Fibroblast of skin of right quadriceps (primary cell): ENCODE measurements around the gene CCDC93.

ENCODE experiments used
- DNase-seq: peaks from one replicate; pipeline ENCODE4 v3.0.0-alpha.2; 2013

Gene CCDC93, protein sequence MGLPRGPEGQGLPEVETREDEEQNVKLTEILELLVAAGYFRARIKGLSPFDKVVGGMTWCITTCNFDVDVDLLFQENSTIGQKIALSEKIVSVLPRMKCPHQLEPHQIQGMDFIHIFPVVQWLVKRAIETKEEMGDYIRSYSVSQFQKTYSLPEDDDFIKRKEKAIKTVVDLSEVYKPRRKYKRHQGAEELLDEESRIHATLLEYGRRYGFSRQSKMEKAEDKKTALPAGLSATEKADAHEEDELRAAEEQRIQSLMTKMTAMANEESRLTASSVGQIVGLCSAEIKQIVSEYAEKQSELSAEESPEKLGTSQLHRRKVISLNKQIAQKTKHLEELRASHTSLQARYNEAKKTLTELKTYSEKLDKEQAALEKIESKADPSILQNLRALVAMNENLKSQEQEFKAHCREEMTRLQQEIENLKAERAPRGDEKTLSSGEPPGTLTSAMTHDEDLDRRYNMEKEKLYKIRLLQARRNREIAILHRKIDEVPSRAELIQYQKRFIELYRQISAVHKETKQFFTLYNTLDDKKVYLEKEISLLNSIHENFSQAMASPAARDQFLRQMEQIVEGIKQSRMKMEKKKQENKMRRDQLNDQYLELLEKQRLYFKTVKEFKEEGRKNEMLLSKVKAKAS

DNA sequence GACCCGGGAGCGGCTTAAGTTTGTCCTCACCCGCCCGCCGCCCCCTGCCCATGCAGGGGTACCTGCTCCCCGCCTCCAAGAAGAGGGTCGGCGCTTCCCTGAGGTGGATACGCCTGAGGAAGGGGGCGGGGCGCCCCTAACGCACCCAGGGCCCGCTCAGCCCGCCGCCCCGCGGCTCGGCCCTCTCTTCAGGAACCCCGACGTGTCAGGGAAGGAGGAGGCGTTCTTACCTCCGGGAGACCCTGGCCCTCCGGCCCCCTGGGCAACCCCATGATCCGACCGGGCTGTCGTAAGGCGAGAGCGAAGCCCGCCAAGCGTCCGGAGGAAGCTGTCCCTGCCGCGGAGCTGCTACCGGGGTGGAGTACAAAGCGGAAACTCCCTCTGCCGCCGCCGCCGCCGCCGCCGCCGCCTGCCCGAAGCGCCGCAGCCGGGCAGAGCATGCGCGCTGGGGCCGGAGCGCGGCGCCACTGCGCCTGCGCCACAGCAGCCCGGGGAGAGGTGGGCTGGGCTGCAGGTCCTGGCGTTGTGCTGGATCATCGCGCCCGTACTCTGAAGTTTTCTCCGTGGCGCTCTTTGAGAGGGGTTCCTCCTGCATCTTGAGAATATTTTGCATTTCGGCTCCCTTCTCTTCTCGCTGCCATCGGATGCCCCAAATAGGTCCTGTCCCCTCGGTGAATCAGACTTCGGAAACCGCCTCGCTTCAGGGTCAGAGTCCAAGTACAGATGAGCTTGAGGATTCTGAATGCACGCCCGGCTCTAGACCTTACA is at the start of gene CCDC93:
CCDC93 (minus strand) TSS at position 347 of the 768 bp plus-strand sequence; CDS start at position 272, 75 bp downstream.
- DNase-seq, result peak; percentile 79

DNA sequence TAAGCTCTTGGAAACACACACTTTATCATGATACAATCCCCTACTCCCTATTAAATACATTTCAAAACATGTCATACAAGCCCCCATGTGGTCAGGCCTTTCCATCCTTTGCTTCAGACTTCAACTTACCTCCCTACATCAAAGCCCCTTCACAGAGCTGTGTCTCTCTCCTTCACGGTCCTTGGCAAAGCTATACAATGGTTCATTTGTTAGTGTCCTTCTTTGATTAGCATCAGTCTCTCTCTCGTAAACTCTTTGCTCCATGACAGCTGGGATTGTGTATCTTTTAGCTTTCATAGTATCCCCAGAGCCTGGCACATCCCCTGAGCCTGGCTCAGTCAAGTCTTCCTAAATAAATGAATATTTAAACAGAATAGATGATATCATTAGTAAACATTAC is 48.8 kb upstream of the CCDC93 start:
- no peak for DNase-seq

DNA sequence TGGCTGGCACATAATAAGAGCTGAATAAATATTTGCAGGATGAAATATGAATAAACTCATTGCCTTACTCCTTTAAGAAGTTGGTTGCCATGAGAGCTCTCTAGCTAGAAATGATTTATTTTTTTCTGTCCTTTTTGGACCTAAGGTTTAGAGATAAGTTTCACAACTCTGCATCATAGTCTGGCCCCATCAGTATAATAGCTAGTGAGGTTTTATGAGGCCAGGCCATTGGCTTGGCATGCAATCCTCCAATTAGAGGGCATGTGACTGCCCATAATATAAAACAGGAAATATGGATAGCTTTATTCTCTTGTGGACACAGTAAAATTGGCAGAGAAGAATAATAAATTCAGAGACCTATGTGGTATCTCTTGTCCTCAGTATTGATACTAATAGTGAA is 48.2 kb upstream of the CCDC93 start:
- DNase-seq, result peak; percentile 34

DNA sequence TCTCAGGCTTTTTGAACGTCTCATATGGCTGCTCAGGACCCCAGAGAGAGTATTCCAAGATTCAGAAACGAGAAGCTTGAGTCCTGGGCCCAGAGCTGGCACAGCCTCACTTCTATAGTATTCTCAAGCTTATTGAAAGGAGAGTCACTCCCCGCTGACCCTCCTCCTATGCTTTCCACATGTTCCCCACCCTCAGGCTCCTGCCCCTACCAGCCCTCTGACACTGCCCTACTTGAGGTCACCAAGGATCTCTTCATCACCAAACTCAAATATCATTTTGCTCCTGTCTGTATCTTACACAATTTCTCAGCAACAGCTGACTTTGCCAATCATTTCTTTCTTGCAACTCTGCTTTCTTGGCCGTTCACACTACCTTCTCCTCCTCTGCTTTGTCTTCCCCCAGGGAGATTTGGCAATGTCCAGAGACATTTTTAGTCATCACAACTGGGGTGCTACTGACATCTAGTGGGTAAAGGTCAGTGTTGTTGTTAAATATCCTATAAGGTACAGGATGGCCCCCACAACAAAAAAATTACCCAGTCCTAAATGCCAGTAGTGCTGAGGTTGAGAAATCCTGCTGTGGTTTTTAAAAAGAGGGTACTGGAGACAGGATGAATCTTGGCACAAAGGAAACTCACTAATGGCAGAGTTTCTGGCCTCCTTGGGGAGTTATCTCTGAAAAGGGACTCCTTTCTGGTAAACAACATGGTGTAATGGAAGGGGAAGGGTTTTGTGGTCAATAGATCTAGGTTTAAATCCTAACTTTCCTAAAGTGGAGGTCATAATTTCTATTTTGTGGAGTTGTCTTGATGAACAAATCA is 47.5 kb upstream of the CCDC93 start:
- peak; percentile 80 for DNase-seq

DNA sequence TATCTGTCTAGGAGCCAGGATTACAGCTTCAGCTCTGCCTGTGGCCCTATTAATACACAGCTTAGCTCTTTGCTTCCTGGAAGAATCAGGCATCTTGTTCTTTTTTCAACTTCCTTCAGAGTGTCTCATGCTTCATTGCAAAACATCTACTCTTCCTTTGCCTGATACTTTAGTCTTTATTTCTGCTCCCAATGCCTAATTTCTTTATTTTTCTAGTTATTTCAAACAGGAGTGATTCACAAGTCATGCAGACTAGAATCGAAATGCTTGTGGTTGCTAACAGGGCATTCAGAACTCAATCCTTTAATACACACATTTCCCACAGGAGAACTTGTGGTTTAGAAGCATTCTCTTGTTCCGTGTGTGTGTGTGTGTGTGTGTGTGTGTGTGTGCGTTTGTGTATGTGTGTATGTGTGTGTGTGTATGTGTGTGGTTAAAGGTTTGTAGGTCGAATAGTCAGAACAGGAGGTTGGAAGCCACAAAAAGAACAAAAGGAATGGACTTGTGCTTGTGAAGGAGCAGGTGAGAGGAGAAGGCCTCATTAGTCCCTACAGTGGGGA is 46.1 kb upstream of the CCDC93 start:
- peak; percentile 99 for DNase-seq

DNA sequence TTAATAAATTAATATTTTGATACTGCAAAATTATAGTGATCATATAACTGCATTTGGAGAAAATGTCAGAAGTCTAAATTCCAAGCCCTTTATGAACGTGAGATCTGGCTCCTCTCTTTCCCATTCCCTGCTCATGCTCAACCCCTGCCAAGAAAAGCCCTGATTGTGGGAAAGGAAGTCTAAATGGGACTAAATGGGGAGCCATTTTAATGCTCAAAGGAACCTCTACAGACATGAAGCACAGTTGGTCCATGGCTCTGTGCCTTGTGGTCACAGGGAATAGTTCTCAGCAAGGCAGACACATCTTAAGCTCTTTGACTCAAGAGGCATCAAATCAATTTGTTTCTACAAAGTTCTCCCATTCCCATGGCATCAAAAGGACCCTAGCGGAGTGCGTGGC is 45.1 kb upstream of the CCDC93 start:
- DNase-seq, result peak; percentile 26

DNA sequence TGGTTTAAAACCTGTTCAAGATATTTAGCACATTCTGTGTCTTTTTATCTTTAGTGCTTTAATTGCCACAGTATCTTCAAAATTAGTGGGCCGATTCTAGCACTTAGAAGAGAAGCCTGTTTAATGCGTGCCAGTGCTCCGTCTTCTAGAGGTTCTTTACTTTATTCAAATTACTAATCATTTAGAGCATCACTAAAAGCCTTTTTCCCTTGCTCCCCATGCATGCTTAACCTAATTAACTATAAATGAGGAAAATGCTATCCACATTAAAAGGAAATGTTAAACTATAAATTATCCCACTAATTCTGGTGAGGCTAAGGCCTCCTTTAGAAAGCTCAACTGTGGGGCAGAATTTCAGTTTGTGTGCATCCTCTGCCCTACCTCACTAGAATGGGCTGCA is 42.9 kb upstream of the CCDC93 start:
- no peak for DNase-seq

DNA sequence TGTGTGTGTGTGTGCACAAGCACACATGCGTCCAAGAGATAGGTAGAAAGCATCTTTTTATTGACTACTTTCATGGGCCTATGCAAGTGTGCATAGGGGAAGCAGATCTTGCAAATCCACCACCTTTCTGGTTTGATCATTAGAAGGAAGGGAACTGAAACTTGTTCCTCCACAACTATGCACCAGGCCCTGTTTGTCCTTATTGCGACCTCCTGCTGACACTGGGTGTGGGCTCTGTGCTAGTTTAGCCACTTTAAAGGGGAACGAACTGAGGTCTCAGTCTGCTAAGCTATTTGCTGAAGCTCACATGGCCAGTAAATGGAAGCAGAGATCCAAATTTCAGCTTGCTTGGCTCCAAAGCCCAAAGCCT is 42.3 kb upstream of the CCDC93 start:
- DNase-seq, result no peak

DNA sequence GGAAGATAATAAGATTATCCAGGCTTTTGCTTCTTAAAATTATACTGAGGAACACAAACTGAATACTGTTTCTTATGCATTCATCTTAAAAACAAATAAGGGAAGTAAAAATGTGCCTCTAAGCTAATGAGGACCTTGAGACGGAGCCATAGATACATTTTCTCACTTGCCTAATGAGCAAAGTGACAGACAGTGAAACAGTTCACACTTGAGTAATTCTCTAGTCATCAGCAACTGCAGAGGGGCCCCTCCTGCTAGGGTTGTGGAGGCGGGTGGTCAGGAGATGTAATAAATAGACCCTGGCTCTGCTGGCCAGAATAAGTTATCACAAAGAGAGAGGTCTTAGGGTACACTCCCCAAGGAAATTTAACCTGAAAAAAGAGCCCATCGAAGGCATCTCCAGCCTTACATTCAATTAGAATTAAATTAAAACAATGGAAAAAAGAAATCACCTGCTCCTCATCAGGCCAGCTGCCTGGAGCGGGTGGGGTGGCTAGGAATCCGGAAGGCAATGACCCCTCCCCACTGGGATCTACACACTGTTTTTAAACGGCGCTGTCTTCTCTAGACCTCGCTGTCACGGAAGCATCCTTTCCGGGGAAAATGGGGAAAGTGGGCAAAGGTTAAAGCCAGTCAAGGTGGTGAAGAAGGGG is 41.8 kb upstream of the CCDC93 start:
- DNase-seq, result no peak

DNA sequence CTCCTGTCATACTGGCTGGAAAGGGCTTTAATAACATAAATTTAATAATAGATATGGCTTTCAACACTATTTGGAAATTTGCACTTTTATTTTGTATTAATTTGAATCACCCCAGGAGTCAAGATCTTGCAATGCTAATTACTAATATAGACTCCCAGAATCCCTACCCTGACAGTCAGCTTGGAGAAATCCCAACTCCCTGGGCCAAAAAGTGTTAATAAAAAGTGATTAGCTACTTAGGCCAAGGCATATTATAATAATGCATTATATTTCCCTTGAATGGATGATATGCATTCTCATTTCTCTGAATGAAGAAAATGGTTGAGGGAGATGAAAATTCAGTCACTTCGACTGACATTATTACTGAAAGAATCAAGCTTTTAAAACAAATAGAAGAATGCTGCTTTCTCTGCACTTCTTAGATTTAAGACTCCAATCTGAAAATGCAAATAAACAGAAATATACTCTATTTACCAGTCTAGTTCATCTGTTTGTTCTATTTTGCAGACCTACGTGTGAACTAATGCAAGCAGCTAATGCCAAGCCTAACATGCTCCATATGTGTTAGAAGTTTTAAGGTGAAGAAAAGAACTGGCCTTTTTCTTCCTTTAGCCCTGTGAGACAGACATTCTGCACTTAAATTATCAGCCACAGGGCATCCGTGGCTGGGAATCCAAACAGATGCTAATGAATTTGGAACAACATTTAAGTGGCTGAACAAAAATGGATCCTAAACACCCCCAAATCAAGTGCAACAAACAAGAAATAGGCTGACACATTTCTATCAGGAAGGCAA is 40.5 kb upstream of the CCDC93 start:
- no peak for DNase-seq

DNA sequence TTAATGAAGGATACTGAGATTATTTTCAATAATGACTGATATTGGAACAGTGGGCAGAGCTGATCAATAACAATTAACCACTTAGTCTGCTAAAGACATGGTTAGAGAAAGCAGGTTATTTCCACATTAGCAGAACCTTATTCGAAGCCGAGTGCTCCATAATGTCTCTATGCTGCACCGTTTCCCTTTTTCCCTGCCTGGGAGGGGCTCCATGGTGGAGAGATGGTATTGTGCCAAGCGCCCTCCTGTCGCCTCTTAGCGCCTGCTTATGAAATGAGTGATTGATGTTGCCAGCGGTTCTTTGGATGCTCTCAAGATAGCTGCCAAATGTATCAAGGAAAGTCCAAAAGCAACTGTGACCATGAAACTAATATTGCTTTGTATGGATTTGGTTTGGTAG is 39.8 kb upstream of the CCDC93 start:
- no peak for DNase-seq

DNA sequence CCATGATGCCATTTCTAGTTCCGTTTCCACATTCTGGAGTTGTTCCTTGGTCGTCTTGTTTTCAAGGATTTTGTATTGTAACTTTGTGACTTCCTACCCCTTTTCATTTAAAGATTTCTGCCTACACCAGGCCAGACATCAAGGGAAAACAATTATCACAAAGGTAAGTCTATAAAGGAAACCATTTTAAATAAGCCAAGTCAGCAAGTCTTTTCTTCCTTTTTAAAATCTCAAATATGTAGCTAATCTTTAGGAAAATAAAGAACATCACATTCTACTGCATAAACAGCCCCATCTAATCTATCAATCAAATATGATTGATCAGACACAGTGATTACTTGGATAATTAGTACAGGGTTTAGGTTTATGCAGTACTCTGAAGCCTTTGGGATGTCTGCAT is 38.6 kb upstream of the CCDC93 start:
- no peak for DNase-seq

DNA sequence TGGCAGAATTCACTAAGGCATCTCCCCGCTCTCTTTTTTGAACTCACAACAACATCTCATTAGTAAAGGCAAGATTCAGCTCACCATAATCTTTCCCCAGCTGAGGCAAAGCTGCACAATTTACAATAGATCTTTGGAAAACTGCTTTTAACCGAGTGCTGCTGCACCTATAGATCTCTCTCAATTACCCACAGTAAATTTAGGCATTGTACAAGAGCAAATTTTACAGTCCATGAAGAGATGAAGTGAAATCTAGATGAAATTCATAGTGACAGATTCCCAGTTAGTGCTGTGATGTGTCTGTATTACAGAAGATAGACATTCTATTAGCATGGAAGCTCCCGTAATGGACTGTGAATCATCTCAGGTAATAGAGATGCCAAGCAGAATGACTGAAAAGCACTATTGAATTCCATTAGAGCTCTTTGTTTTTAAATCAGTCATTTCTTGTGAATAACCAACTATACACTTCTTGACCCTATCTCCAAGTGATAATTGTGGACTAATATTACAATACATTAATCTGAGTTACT is 38.0 kb upstream of the CCDC93 start:
- no peak for DNase-seq

DNA sequence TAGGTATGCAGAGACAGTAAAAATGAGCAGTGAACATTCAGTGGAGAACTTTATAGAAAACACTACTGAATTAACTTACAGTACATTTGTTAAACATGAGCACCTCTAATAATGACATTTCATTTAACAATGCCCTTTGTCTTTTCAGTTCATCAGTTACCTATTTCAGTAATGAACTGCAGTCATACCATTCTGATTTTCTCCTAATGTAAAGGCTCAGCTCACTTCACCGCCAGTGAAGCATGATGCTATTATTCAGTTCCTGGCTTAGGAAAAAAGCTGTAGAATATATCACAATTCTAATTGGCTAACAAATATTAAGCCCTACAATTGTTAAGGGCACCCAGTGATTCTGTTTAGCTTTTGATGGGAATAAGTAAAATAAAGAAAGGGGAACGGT is 37.1 kb upstream of the CCDC93 start:
- no peak for DNase-seq

DNA sequence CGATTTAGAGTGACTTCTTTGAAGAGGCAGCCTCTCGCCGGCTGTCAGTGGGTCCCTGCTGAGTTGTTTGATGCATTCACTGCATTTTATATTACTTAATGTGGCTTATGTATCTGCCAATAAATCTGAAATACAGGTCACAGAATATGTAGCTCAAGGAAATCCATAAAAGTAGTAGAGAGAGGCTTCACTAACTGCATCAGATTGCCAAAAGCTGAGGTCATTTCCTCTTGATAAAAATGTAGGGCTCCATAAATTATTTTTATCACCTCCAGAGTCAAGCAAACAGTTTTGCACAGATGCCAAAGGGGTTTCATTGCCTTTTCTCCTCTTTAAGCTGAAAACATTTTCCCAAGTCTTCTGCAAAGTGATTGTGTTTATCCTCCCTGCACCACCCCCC is 36.5 kb upstream of the CCDC93 start:
- DNase-seq, result peak; percentile 90

DNA sequence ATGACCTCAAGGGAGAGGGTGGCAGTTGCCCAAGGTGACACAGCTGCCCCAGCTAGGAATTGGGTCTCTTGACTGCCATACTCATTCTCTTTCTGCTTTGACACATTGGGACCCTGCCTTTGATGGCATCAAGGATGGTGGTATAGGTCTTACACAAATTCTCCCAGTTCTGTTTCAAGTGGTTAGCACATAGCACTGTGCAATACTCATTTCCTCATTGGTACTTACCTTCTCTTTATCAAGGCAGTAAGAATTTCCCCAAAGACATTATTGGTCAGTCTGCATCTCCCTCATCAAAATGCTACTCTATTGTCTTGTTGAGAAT is 35.9 kb upstream of the CCDC93 start:
- DNase-seq, result peak; percentile 12

DNA sequence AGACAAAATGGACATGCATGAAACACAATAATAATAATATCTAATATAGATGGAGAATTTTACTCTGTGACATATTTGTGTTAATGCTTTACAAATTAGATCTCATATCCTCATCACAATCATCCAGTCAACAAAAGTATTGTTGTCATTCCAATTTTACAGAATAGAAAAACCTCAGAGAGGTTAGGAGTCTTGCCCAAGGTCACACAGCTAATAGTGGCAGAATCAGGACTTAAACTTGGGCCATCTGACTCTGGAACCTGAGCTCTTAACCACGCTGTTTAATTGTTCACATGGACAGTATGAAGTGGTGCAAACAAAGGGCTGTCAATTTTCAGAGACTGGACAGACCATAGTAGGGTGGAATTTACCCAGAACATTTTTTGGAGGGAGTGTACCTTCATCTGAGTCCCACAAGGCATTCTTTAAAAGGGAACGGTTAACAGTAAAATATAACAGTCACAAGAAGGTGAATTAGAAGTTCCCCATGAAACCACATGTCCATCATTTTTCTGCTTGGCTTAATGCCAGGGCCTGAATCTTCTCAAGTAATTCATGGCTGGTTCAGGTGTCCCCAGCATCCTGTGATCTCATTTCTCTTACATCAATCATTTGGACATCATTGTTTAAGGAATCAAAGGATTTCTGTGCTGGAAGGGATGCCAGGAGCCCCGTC is 35.4 kb upstream of the CCDC93 start:
- DNase-seq, result peak; percentile 7

DNA sequence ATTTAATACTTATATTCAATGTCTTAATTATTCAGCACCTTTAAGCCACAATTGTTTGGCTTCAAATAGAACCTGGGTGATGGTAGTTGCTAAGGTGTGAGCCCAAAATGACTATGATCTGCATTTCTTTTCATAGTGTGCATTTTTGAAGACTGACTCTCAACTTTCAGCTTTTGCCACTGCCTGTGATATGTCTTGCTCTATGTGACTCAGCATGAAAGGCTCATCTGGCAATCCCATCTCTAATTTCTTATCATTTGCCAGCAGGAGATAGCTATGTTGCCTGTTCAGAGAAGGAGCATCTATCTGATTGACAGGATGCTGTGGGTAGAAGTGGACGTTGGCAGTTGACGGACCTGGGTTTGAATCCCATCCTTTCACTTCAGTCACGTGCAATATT is 34.5 kb upstream of the CCDC93 start:
- peak; percentile 41 for DNase-seq

DNA sequence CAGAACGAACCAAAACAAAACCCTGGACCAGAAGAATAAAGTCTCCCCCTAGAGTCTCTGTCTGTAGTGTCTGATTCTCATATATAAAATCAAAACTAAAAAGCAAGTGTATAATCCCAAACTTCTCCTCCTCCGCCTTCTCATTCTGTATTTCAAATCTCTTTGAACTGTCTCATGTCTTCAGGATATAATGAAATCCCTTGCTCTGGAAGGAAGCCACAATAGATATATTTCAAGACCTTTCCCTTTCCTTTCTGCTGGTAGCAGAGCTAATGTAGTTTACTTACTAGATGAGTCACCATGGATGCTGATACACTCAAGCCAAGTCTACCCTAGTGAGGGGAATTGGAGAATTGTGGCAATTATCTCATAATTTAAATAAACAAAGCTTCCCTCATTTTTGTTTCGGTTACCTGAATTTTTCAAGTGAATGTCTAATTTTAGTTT is 33.5 kb upstream of the CCDC93 start:
- peak; percentile 76 for DNase-seq

DNA sequence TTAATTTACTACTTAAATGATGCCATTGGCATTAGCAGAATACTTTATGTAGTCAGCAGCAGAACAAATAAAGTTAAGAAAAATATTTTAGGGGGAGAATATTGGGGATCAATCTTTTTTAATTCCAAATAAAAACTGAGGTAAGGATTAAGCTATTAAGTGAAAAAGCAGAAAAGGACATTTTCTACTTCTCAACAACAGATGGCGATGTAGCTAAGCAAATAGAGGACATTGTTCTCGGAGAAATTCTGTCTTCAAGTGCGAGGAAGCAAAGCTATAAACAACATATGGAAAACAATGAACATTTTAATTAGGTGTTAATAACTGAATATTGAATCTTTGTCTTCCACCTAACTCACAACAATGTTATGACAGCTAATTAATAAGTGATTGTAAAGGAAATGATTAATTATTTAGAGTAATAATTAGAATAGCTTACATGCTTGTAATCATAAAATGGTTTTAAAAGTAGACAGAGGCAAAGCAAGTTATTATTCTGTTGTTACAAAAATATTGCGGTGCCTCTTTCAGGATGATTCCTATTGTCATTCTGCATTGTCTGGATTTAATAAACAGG is 32.9 kb upstream of the CCDC93 start:
- DNase-seq, result peak; percentile 53
